Measurements from ENCODE around the gene NEU4.
"Not testable (repeated sequence)": the region's sequence is repeated elsewhere in the genome, so short reads cannot be mapped to it uniquely, and the experiment has no call there.

The NEU4 gene

DNA sequence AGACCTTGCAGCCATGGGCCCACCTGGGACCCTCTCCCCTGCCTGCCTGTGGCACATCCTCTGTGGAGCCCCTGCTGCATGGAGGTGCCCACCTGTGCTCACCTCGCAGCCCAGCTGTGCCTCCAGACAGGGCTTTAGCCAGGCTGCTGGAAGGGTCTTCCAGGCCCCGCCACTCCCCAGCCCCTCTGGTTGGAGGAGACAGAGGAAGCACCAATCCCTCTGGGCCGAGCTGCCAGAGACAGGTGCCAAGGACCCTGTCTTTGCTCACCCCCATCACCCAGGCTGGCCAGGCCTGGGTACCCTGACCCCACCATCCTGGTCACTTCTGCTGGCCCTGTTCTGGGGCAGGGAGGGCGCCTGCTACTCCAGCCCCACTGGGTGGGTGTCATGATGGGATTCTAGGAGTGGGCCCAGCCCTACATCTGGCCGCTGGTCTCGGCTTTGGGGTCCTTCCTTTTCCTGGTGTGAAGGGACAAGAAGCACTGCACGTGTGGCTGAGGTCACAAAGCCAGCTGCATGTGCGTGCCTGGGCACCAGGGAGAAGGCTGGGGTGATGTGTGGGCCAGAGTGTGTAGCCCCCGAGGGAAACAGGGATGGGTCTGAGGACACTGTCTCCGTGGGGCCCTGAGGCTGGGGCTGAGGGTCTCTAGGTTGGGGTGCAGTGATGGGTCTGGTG lies 9.3 kb upstream of the NEU4 start:
- DNase-seq (ENCODE audit: low read depth in 2 of 2, low spot score in 1 of 2) = no peak

DNA sequence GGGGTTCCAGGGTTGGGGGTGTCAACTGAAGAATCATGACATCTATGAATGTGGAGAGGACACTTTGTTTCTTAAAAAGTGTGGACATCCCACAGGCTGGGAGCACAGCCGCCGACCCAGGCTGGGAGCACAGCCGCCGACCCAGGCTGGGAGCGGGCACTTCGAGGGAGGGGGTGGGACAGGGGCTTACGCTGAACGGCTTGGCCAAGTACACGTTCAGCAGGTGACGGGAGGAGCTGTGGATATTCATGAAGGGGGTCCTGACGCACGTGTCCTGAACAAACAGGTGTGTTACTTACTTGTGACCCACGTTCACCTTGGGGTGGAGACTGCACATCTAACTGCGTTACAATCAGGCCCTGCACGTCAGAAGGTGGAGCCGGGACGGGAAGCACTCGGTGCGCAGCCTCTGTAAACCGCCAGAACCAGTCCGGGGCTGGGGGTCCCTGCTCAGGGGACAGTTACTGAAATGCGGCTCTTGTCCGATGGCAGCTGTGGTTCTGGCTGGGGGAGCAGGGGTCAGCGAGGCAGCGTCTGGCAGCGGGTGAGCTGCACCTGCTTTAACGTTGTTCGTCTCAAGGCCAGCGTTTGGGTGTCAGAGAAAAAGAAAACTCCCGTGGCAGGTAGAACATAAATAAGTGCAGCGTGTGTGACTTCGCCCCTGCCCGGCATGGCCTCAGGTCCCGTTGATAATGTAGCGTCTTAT lies 8.6 kb upstream of the NEU4 start:
- not testable (repeated sequence) for DNase-seq (ENCODE audit: low read depth in 2 of 2, low spot score in 1 of 2)

- DNase-seq (ENCODE audit: low read depth in 2 of 2, low spot score in 1 of 2) = no peak
These were observed 7.2 kb upstream of the NEU4 start for GRCh38 chr2:241801611-241802420.

- DNase-seq (ENCODE audit: low read depth in 2 of 2, low spot score in 1 of 2) = no peak
These were observed 6.3 kb upstream of the NEU4 start for GRCh38 chr2:241802421-241803318.

- DNase-seq (ENCODE audit: low read depth in 2 of 2, low spot score in 1 of 2) = no peak
These were observed 5.3 kb upstream of the NEU4 start for GRCh38 chr2:241803387-241804325.

GRCh38 chr2:241804326-241805229 lies 4.4 kb upstream of the NEU4 start:
- DNase-seq (ENCODE audit: low read depth in 2 of 2, low spot score in 1 of 2) = no peak

GRCh38 chr2:241806217-241806616 lies 2.8 kb upstream of the NEU4 start:
- not testable (repeated sequence) for DNase-seq (ENCODE audit: low read depth in 2 of 2, low spot score in 1 of 2)

DNA sequence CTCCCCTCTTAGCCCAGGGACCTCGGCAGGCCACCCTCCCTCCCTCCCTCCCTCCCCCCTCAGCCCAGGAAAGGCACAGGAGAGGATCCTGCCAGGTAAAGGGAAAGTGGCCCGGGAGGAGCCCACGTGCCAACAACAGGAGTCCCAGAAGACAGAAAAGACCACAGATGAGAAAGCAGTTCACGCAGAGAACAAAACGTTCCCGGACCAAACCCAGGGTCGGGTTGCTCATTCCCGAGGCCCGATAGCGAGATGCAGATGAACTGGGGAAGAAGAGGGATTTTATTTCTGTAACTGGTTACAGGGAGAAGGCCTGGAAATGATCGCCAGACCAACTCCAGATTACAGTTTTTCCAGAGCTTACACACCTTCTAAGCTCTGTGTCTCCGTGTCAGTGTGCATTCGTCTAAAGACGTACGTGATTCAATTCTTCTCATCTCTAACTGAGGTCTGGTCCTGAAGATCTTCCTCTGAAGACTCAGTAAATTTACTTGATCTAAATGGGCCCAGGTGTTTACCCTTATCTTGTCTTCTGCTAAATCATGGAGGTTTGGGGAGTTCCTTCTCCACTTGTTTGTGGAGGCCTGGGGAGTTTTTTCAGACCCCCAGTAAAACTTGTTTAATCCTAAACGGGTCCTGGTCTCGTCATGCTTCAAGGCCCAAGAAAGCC lies 807 bp upstream of the NEU4 start:
- no peak for DNase-seq (ENCODE audit: low read depth in 2 of 2, low spot score in 1 of 2)

DNA sequence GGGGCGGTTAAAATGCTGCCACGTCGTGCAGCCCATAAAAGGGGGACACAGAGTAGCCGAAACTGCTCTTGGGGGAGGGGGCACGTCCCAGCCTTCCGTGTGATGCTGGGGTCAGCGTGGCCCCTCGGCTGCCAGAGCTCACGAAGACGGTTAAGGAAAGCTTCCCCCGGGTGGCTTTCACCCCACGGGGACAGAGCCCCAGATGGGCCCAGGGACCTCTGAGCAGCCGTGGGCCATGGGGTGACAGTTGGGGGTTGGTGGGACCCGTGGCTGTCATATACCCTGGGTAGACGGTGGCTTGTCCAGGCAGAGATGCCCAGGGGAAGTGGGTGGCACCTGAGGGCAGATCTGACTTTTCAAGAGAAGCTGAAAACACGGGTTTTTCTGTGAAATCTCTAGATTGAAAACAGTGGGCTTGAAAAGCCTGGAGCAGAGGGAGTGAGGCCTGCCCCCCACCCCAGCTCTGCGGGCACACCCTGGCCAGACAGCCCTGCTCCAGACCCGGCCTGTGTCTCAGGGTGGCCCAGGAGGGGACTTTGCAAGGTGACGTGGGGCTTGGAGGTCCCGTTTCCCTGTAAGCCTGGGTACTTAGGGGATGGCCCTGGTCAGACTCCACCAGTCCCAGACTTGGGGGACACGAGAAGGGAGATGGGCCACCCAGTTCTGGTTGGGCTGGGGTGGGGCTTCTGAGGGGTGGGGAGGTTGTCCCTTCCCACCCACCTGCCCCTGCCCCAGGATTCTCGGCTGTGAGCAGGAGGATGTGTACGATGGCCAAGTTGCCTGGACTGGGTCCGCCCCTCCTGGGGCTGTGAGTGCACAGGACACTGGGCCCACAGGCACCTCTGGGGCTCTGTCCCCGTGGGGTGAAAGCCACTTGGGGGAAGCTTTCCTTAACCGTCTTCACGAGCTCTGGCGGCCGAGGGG lies 652 bp downstream of the NEU4 start:
- DNase-seq (ENCODE audit: low read depth in 2 of 2, low spot score in 1 of 2) = no peak

DNA sequence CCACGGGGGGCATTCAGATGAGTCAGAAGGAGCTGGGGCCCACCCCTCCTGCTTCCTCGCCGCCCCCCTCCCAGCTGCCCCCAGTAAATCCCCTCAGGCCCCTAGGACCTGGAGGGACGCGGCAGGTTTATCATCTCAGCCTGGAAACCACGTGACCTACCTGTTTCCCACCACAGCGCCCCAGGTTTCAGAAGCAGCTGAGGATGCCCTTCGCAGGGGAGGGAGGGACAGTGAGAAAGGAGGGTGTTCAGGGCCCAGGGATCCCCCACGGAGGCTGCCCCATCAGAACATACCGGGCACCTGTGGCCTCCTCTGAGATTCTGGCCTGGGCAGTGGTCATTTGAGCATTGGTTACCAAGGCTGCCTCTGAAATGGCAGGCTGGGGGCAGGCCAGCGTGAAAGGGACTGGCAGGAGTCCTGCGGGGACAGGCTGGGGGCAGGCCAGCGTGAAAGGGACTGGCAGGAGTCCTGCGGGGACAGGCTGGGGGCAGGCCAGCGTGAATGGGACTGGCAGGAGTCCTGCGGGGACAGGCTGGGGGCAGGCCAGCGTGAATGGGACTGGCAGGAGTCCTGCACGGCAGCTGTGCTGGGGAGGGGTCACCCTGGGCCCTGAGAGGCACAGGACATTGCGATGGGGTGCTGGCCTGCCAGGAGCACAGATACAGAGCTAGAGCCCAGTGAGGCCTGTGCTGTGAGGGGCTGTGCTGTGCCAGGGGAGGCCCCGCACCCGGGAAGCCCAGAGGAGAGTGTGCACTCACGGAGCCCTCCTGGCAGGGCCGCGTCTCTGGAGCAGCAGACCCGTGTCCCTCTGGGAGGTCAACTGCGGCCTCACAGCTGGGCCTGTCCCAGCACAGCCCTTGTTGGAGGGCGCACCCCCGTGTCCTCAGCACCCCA lies 1.6 kb downstream of the NEU4 start:
- no peak for DNase-seq (ENCODE audit: low read depth in 2 of 2, low spot score in 1 of 2)

GRCh38 chr2:241811201-241811951 lies 2.4 kb downstream of the NEU4 start:
- no peak for DNase-seq (ENCODE audit: low read depth in 2 of 2, low spot score in 1 of 2)

- no peak for DNase-seq (ENCODE audit: low read depth in 2 of 2, low spot score in 1 of 2)
These were observed 3.1 kb downstream of the NEU4 start for GRCh38 chr2:241811952-241812729.

GRCh38 chr2:241812730-241813643 lies 4.0 kb downstream of the NEU4 start:
- DNase-seq (ENCODE audit: low read depth in 2 of 2, low spot score in 1 of 2) = no peak

Measured in stimulated activated CD8-positive, alpha-beta memory T cell treated with anti-CD3 and anti-CD28 coated beads, Interleukin-4, amount 100 ng/mL, for 1 hour (primary cell).